IMR-90 (cell line): Measurements from ENCODE around the gene ATMIN. TPM values are rescaled to one million over a fixed set of nuclear protein-coding genes. Genes with fewer than 3 reads are reported as not detected.

Experiments
- ATAC-seq: fragments of 200-7000 bp; cut with Tn5 transposase; 2 replicates; pipeline ENCODE4 v1.9.1; 2020; ENCODE audit warnings: low read depth, mild to moderate bottlenecking, moderate library complexity
- BruUV-seq: library from RNA; stranded (reverse); fragments of 400-500 nt; replicated peaks from 2 replicates; lab custom pipeline; 2021; lab: Mats Ljungman, UMichigan
- CTCF ChIA-PET: fragments of 300-600 bp; formaldehyde crosslinking; extraction: SDS; loops from one replicate; lab custom pipeline; 2021; ENCODE audit warnings: antibody characterized with exemption; lab: Yijun Ruan, JAX
- POLR2A ChIA-PET: fragments of 300-600 bp; sonication (Branson Sonifier 250); formaldehyde crosslinking; loops from one replicate; lab custom pipeline; 2022; ENCODE audit warnings: antibody characterized with exemption; ENCODE audit not compliant: unreplicated experiment; lab: Charles Lee
- DNase-seq: peaks from one replicate; pipeline ENCODE4 v3.0.0; 2013
- H2AFZ ChIP-seq: replicated peaks from 2 replicates; pipeline ENCODE3; 2013; ENCODE audit warnings: low read length, mild to moderate bottlenecking; ENCODE audit not compliant: poor library complexity
- H2AK5ac ChIP-seq: 2 replicates; pipeline ENCODE4 v1.6.1; 2013; ENCODE audit warnings: low read depth, low read length, inconsistent platforms
- H2AK9ac ChIP-seq: replicated peaks from 2 replicates; pipeline ENCODE3; 2013; ENCODE audit warnings: mild to moderate bottlenecking, low read depth, low read length, moderate library complexity; ENCODE audit not compliant: poor library complexity
- H2BK120ac ChIP-seq: 2 replicates; pipeline ENCODE4 v1.6.1; 2013; ENCODE audit warnings: low read depth, low read length, inconsistent platforms
- H2BK15ac ChIP-seq: 3 replicates; pipeline ENCODE4 v1.6.1; 2013; ENCODE audit warnings: low read depth, low read length, inconsistent platforms
- H2BK20ac ChIP-seq: 2 replicates; pipeline ENCODE4 v1.6.1; 2013; ENCODE audit warnings: low read depth, mild to moderate bottlenecking, inconsistent platforms, low read length, moderate library complexity
- H2BK5ac ChIP-seq: 2 replicates; pipeline ENCODE4 v1.6.1; 2013; ENCODE audit warnings: mild to moderate bottlenecking, low read depth, low read length, inconsistent platforms; ENCODE audit not compliant: poor library complexity, severe bottlenecking
- H3K14ac ChIP-seq: replicated peaks from 2 replicates; pipeline ENCODE4 v1.6.1; 2013; ENCODE audit warnings: low read depth, low read length, inconsistent platforms
- H3K18ac ChIP-seq: 2 replicates; pipeline ENCODE4 v1.6.1; 2013; ENCODE audit warnings: low read depth, low read length, control low read depth
- H3K23ac ChIP-seq: 2 replicates; pipeline ENCODE4 v1.6.1; 2013; ENCODE audit warnings: low read depth, low read length, inconsistent platforms
- H3K27ac ChIP-seq: 2 replicates; pipeline ENCODE4 v1.5.1; 2013; ENCODE audit warnings: mild to moderate bottlenecking, control low read depth, low read length; ENCODE audit not compliant: insufficient read depth
- H3K27me3 ChIP-seq: 2 replicates; pipeline ENCODE4 v1.6.1; 2013; ENCODE audit warnings: low read length; ENCODE audit not compliant: control insufficient read depth, insufficient read depth
- H3K36me3 ChIP-seq: 2 replicates; pipeline ENCODE4 v1.6.1; 2013; ENCODE audit warnings: low read length, mixed read lengths; ENCODE audit not compliant: control insufficient read depth, insufficient read depth
- H3K4ac ChIP-seq: 2 replicates; pipeline ENCODE4 v1.6.1; 2013; ENCODE audit warnings: low read depth, low read length, inconsistent platforms
- H3K4me1 ChIP-seq: 2 replicates; pipeline ENCODE4 v1.6.1; 2013; ENCODE audit warnings: low read length, mixed read lengths; ENCODE audit not compliant: control insufficient read depth, insufficient read depth
- H3K4me2 ChIP-seq: 2 replicates; pipeline ENCODE4 v1.6.1; 2013; ENCODE audit warnings: low read depth, mild to moderate bottlenecking, control low read depth, low read length, moderate library complexity
- H3K4me3 ChIP-seq: 2 replicates; pipeline ENCODE4 v1.5.1; 2013; ENCODE audit warnings: low read depth, mild to moderate bottlenecking, control low read depth, low read length, moderate library complexity; ENCODE audit not compliant: insufficient read depth
- H3K56ac ChIP-seq: 2 replicates; pipeline ENCODE4 v1.6.1; 2013; ENCODE audit warnings: low read length, inconsistent platforms; ENCODE audit not compliant: insufficient read depth; ENCODE audit errors: extremely low read depth
- H3K79me1 ChIP-seq, 2 experiments: 2 replicates each; pipeline ENCODE4 v1.6.1; 2013; ENCODE audit warnings: low read length in 2 of 2, inconsistent platforms in 1 of 2, low read depth in 1 of 2
- H3K9ac ChIP-seq: 2 replicates; pipeline ENCODE4 v1.6.1; 2013; ENCODE audit warnings: low read depth, low read length, control low read depth
- H3K9me1 ChIP-seq: 2 replicates; pipeline ENCODE4 v1.6.1; 2013; ENCODE audit warnings: low read length, inconsistent platforms; ENCODE audit not compliant: insufficient read depth
- H3K9me3 ChIP-seq: 2 replicates; pipeline ENCODE4 v1.6.1; 2013; ENCODE audit warnings: low read length; ENCODE audit not compliant: control insufficient read depth, insufficient read depth
- H4K20me1 ChIP-seq: 2 replicates; pipeline ENCODE4 v1.6.1; 2013; ENCODE audit warnings: low read length, inconsistent platforms; ENCODE audit not compliant: insufficient read depth
- H4K5ac ChIP-seq: 2 replicates; pipeline ENCODE4 v1.6.1; 2013; ENCODE audit warnings: mild to moderate bottlenecking, low read depth, low read length, control low read depth
- H4K8ac ChIP-seq, 2 experiments: 2 replicates each; pipeline ENCODE4 v1.6.1; 2013; ENCODE audit warnings: low read depth in 2 of 2, low read length in 2 of 2, control low read depth in 1 of 2, inconsistent platforms in 1 of 2
- H4K91ac ChIP-seq: 2 replicates; pipeline ENCODE4 v1.6.1; 2013; ENCODE audit warnings: low read depth, low read length, inconsistent platforms; ENCODE audit not compliant: insufficient read depth
- BHLHE40 ChIP-seq: fragments of 150-350 bp; IDR thresholded peaks from 2 replicates; pipeline ENCODE4 v1.6.1; 2016; ENCODE audit warnings: mild to moderate bottlenecking, low read depth, low read length
- RAD21 ChIP-seq: IDR thresholded peaks from 2 replicates; pipeline ENCODE4 v1.6.1; 2012; ENCODE audit warnings: low read length, improper control_type of control experiment
- RFX5 ChIP-seq: IDR thresholded peaks from 2 replicates; pipeline ENCODE4 v1.8.0; 2012; ENCODE audit warnings: low read depth, mild to moderate bottlenecking, low read length, moderate library complexity
- WGBS, 2 experiments: methylation state at CpG; one replicate each; pipeline versions ENCODE4 v1.1.5 to v1.1.7; 2013; ENCODE audit warnings: missing lambda C conversion rate in 2 of 2; ENCODE audit not compliant: insufficient read length in 1 of 2; ENCODE audit errors: extremely low coverage in 2 of 2; 5-methylcytosine and 5-hydroxymethylcytosine counted together
- dilution Hi-C: fragments of 300-500 bp; cut with HindIII; formaldehyde crosslinking; loops from one replicate; pipeline ENCODE4 v1.14.3; 2018; ENCODE audit warnings: low sequenced_read_pairs; ENCODE audit not compliant: unreplicated experiment
- in situ Hi-C: fragments of 300-500 bp; cut with MboI; formaldehyde crosslinking; loops from 3 replicates; pipeline ENCODE4 v1.14.3; 2019; ENCODE audit warnings: low sequenced_read_pairs, inconsistent platforms, mixed read lengths
- intact Hi-C: fragments of 100-400 bp; cut with micrococcal nuclease; formaldehyde crosslinking; loops from 2 replicates; pipeline ENCODE4 v1.10.0; 2022
- polyA plus RNA-seq, 3 experiments: library from polyadenylated mRNA; depleted of rRNA; stranded (reverse); fragments of >200 nt; gene quantifications; 2 replicates each; pipeline ENCODE4 v1.2.3, GENCODE V29; 2012; ENCODE audit warnings: low replicate concordance in 1 of 3
- total RNA-seq: library from RNA; depleted of rRNA; stranded (reverse); fragments of >200 nt; gene quantifications from 2 replicates; pipeline ENCODE4 v1.2.3, GENCODE V29; 2012

The ATMIN gene
- total and polyA plus RNA-seq, 2 of the 4 experiments (the other 2 are of a cell fraction), result 15.8 to 45.9 TPM

DNA sequence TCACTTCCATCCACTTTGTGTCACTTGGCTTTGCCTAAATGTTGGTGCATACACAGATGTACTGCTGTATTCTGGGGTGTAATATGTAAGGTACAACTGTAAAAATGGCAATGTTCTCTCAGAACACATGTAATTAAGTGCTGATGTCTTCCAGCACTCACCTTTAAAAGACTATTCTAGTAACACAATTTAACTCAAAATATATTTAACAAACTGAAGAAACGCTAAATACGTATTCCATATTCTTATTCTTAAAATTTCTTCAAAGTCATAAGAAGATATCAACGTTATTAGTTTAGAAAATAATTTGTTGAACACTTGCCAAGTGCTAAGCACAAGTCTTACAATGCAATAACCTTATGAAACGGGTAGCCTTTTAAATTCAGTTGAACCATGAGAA lies 32.6 kb upstream of the ATMIN start:
- no peak overlapping the region for H3K9ac ChIP-seq
- TF ChIP-seq RAD21 (no peak), BHLHE40 (no peak), RFX5 (no peak)
- peaks cover 2% of the 10 kb centered on the region; the same call in 1 of the 2 replicates for H3K9me1 ChIP-seq
- dilution Hi-C loops (no loop called here), intact Hi-C loops (no loop called here), in situ Hi-C loops (no loop called here)
- peaks cover 6 to 45% of the 10 kb centered on the region in 2 experiments; a peak in 3 of 4 replicates for H3K79me1 ChIP-seq
- POLR2A ChIA-PET, result no interaction called here
- BruUV-seq, result no TSS peak
- no peak overlapping the region for H3K4me3 ChIP-seq
- H2BK120ac ChIP-seq, result no peak overlapping the region
- H4K91ac ChIP-seq, result no peak overlapping the region
- WGBS, 2 experiments, result 100% methylated on average over 2 of the region's 4 CpGs; no CpG with 5 or more reads in 1 of the 2 experiments
- H3K4me2 ChIP-seq, result no peak overlapping the region
- no peaks in the 10 kb centered on the region for H3K36me3 ChIP-seq
- ATAC-seq (no peak), DNase-seq (no peak)
- H4K5ac ChIP-seq, result no peak overlapping the region
- H3K9me3 ChIP-seq, result no peaks in the 10 kb centered on the region
- H2AK5ac ChIP-seq, result no peak overlapping the region
- 0 out of 4 replicates have a peak overlapping the region, but pooled peaks of 1 of the 2 experiments have one; percentile 7 for H4K8ac ChIP-seq
- peaks cover 20% of the 10 kb centered on the region for H4K20me1 ChIP-seq
- no peak overlapping the region for H3K14ac ChIP-seq
- CTCF ChIA-PET, result interaction anchor here (1.1 to 1.7 kb wide), 2 partner anchors 32 to 54 kb away, joined by 4 to 6 read pairs; partner anchors contain the start of gene ATMIN
- H3K23ac ChIP-seq, result no peak overlapping the region
- H2BK20ac ChIP-seq, result no peak overlapping the region
- H3K27me3 ChIP-seq, result no peaks in the 10 kb centered on the region
- no peak overlapping the region for H2AFZ ChIP-seq
- no peak overlapping the region for H2BK5ac ChIP-seq
- H3K18ac ChIP-seq, result no peak overlapping the region
- H3K56ac ChIP-seq, result no peak overlapping the region
- H3K27ac ChIP-seq, result no peak overlapping the region
- H3K4me1 ChIP-seq, result peaks cover 2% of the 10 kb centered on the region; the same call in 1 of the 2 replicates
- H3K4ac ChIP-seq, result no peak overlapping the region
- H2BK15ac ChIP-seq, result no peak overlapping the region
- no peak overlapping the region for H2AK9ac ChIP-seq
